Activated CD8-positive, alpha-beta memory T cell treated with anti-CD3 and anti-CD28 coated beads for 4 hours (primary cell): ENCODE data around the gene CORO1C.

Experiments used
- DNase-seq, 2 donors: peaks; one replicate each; pipeline ENCODE4 v3.0.0-alpha.2; 2020; ENCODE audit warnings: low read depth in 2 of 2

The CORO1C gene

GRCh38 chr12:108724890-108725151 is 6.5 kb downstream of the CORO1C start:
- DNase-seq: no peak

DNA sequence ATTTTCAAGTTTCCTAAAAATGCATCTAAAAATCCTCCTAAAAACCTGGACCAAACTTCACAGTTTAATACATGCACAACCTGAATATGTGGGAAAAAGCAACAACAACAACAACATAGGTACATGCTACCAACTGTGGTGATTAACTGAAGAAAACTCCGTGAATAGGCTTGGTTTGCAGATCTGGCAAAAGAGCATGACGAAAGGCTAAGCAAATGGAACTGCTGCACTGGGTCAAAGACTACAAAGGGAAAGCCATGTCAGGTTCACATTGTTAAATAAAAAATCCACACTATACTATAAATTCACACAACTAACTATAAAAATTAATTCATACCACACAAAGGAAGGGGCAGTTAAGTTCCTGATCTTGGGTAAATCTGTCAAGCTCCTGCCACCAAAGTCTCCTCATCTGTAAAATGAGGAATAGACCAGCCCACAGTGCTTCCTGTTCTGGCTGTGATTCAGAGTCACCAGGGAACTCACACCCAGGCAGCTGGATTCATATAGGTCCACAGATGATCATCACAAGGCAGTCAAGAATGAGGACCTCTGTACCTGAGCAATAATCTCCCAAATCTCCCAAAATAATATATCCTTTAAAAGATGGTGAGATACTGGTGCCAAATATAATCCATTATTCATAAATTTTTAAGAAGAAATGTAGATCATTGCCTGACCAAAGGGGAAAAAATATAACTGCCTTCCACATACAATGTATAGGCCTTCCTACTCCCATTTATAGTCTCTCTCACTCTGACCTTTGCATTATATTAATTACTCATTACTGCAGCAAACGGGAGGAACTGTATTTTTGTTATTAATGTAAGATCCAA is 7.0 kb downstream of the CORO1C start:
- no peak for DNase-seq

DNA sequence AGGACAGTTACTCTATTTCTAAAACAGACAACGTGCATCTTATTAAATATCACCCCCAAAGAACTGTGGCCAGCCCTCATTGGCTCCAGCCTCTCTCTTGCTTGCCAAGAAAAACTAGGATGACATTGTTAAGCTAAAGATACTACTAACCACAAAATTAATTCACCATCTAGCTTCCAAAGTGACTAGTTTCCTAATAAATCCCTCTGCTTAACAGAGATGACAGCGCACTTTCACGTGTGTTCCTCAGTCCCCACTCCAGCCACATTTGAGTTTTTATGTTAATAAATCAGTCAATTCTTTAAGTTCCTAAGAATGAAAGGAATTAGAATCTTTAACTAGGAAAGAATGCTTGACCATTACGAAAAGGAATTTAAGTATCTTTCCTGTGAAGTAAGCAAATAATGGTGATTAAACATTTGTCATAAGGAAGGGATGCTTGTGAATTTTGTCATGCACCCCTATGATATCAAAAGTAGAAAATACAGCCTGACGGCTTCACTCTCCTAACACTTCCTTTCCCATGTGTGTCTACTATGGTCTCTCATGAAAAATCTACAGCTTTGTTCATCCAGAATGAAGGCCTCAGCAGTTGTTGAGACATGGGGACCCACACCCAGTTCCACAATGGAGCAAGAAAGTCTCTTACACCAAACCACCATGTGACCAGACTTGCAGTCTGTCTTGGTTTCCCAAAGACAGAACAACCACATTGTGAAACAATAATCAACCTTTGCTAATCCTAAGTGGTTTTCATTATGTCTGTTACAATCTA is 8.1 kb downstream of the CORO1C start:
- no peak for DNase-seq

GRCh38 chr12:108722463-108722862 is 8.9 kb downstream of the CORO1C start:
- DNase-seq: no peak

DNA sequence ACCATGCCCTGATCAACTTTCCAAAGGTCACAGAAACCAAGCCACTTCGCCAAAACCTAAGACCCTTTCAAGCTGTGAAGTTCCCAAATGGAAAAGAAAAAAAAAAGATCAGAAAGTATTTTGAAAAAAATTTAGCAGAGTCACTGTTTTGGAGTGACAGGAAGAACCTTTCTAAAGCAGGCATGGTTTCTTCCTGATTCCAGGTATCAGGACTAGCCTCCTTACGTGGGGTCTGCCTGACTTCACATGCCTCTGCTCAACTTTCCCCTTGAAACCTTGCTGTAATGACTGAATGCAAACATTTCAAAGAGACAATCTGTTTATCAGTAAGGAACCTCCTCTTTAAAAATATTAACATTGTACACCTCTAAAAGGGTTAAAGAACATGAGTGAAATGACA is 9.5 kb downstream of the CORO1C start:
- no peak for DNase-seq

- DNase-seq: no peak
These were observed 10.4 kb downstream of the CORO1C start for GRCh38 chr12:108720757-108721514.

DNA sequence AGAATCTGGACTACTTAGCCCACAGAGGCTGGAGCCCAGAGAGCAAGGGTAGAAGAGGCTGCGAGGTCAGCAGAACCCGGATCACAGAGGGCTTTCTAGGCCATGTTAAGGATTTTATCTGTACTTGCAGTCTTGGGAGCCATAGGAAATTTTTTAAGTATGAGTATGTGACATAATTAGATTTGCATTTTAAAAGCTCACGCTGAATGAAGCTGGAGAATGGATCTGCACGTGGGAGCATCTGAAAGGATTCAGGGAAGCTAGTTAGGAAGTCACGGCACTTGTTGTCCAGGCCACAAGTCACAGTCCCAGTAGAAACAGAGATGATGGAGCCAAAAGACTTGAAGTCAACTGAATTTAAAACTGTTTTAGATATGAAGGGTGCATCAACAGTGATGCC is 14.1 kb downstream of the CORO1C start:
- DNase-seq: no peak

GRCh38 chr12:108714866-108715265 is 16.5 kb downstream of the CORO1C start:
- DNase-seq: no peak

DNA sequence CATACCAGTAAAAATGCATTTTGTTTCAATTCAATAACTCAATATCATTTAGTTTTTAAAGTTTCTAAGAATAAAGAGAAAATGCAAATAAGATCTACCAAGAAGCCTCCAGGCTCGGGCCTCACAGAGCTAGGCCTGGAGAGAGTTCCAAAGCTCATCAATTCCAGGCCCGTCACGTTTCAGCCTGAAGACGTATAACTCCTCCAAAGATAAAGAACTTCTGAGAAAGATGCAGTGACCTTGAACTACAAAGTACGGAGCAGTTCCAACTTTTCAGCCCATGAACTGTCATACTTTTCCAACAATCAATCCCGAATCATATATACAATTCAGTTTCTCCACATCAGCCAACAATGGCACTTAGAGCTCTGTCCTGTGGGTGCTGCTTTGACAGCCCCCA is 17.8 kb downstream of the CORO1C start:
- no peak for DNase-seq

GRCh38 chr12:108712925-108713203 is 18.5 kb downstream of the CORO1C start:
- no peak for DNase-seq

- DNase-seq: no peak
These were observed 19.0 kb downstream of the CORO1C start for GRCh38 chr12:108712165-108712924.

- DNase-seq: no peak
These were observed 19.7 kb downstream of the CORO1C start for GRCh38 chr12:108711489-108712164.

DNA sequence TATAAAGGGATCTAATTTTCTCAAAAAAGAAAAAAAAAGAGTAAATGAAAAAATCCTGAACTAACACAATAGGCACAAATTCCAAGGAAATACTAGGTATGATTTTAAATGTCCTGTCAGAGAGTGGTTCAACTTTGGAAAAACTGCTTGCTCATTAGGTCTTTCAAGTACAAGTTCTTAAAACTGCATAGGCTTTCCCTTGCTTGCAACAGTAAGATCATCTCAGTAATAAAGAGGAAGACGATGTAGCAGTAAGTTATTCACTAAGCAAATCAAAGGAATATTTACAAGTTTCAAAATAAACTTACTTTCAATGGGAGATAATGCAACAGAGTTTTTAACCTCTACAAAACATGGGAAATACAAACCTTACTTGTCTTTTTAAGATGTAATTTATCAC is 21.6 kb downstream of the CORO1C start:
- DNase-seq: no peak

DNA sequence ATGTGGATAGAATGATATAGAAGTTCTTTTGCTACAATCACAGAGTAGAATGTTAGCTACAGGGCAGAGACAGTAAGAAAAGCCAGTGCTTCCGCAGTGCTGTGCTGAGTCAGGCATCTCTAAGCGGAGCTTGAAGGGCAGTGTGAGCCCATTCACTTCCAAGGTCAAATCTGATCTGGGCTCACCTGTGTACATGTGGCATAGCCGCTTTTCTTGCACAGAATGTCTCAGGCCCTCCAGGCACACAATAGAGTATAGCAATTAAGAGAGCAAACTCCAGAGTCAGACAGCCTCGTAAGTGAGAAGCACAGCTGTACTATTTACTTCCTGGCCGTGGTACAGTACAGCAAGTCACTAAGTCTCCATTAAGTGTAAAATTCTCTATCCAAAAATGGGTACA is 26.8 kb downstream of the CORO1C start:
- DNase-seq: no peak

DNA sequence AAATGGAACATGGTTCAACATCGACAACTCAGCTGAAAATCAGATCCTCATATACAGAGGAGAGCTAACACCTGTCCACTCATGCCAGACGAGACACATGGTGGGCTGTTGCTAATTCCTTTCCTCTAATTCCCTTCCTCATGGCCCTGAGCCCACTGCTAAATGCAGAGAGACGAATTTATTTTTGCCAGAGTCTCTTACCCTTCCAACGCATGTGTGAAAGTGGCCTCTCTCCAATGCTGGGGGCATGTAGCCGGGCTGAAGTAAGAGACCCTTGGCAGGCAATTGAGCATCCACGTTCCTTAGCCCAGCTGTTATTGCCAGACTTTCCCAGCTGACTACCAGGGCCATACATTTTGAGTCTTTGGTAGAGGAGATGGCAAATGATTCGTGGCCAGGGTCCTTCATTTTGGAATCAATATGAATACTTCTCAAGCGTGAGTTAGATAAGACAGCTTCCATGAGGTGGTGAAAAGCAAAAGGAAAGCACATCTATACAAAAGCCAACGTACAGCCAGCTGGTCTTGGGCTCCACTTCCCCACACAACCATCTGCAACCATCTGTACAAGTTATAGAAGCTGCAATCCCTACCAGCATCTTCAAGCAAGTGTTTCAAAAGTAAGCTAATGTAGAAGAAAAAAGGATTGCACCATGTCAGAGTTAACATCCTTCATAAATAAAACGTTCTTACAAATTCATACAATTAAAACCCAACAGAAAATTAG is 28.6 kb downstream of the CORO1C start:
- no peak for DNase-seq

GRCh38 chr12:108701779-108702441 is 29.4 kb downstream of the CORO1C start:
- no peak for DNase-seq

DNA sequence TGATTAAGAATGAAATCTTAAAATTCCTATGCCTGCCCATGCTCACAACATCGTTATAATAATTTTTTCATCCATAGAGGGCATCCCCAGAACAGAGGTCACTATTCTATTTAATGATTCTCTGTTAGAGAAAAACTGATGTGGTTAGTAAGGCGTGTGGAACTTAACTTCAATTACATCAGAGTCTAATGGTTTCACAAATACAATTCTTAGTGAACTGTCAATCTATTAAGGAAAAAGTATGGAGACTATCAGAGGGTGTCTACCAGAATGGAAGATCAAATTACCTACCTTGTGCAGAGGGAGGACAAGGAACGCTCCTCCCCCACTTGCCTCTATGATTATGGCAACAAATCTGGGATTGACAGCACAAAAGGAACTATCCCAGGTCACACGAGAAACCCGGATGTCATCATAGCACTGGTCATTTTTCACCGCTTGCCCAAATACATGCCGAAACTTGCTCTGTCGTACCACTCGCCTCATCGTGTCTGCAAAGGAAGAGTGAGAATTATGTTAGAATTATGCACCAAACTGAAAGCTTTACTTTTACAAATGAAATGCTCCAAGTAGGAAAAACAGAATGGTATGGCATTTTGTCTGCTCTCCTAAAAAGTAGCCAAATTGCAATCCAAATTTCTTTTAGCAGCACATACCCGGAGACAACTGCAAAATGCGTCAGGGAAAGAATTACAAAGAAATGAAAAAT is 30.3 kb downstream of the CORO1C start:
- no peak for DNase-seq

DNA sequence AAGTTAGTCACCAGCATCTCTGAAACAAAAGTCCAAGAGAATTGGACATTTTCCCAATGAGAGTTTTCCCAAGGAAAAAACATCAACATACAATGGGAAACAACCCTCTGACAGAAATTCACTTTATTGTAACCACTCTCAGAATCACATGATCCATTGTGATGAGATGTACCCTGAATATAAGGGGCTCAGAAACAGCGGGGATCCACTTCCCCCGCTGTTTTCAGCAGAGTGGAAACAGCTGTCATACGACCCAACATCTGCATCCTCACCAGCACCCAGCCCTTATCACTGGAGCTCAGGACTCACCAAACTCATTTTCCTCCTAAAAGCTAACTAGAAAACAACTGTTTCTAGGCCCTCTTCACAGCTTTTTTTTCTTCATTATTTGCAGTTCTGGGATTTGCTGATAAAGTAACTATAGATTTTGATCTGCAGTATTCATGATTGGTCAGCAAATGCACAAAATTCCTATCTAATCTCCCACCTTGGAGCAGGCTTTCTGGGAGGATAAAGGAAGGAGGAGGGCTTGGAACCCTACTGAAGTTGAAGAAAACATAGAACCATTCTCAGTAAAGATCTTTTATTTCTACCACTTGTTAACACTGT is 31.3 kb downstream of the CORO1C start:
- no peak for DNase-seq

DNA sequence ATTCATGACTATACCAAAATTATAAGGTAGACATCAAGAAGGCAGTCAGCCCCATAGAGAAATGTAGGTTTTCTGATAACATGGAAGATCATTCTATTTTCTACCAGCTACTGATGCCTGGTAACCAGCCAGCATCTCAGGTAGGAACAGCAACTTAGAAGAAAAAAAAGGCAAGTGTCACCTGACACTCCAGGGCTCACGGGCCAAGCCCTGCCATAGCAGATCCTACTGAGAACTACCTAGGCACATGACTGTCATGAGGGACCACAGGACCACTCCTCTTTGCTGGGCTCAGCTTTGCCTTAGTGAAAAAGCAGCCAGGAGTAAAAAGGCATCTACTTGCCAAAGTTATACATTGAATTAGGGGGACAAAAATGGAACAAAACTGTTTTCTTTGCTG is 33.4 kb downstream of the CORO1C start:
- no peak for DNase-seq

GRCh38 chr12:108696996-108697290 is 34.4 kb downstream of the CORO1C start:
- no peak for DNase-seq
